ENCODE results near the gene TEX19.

DNA sequence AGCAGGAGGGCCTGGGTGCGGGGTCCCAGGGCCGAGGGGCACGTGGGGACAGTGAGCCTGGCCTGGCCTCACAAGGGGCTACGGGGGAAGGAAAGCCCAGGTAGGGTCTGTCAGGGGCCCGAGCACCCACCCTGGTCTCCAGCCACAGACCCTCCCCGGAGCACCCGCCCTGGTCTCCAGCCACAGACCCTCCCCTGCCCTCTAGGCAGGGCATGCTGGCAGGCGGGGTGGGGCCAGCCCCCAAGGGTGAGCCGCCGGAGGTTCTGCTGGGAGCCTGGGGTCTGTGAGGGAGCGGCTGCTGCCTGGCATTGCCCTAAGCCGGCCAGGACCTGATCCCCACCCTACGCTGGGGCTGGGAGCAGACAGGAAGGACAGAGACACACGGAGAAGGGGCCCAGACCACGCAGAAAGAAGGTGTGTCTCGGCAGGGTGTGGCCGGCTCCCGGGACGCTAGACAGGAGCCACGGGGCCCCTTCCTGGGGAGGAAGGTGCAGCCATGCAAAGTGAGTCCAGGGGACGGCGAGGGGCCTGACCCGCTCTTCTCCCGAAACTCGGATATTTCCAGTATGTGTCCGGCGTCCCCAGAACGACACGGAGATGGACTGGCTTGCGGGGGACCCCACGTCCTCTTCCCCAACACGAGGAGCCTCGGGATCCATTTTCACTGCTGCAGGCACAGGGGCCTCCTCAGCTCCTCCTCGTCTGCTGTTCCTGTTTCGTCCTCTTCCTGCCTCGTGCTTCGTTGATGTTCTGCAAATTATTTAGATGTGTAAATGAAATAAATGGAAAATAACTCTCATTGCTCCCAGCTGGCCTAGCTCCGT is 28.0 kb downstream of the TEX19 start:
- TF ChIP-seq CTCF (conservative IDR thresholded peaks at IDR 0.05; ENCODE audit: low read depth in 2 of 2): no peak
- TF ChIP-seq JUNB (IDR thresholded peaks at IDR 0.05; ENCODE audit: unreplicated experiment): no peak
- TF ChIP-seq POLR2AphosphoS5 (IDR thresholded peaks at IDR 0.05; ENCODE audit: low read depth): no peak
- no peak for TF ChIP-seq EZH2 (IDR thresholded peaks at IDR 0.05; ENCODE audit: low read depth, unreplicated experiment)
- no peak for TF ChIP-seq CREB1 (CRISPR knock-in tag; IDR thresholded peaks at IDR 0.05; ENCODE audit: low read depth)
- no peak for TF ChIP-seq EZH2phosphoT487 (IDR thresholded peaks at IDR 0.05; ENCODE audit: unreplicated experiment)
- TF ChIP-seq REST (IDR thresholded peaks at IDR 0.05; ENCODE audit: unreplicated experiment): no peak
- TF ChIP-seq, protein P1, sequence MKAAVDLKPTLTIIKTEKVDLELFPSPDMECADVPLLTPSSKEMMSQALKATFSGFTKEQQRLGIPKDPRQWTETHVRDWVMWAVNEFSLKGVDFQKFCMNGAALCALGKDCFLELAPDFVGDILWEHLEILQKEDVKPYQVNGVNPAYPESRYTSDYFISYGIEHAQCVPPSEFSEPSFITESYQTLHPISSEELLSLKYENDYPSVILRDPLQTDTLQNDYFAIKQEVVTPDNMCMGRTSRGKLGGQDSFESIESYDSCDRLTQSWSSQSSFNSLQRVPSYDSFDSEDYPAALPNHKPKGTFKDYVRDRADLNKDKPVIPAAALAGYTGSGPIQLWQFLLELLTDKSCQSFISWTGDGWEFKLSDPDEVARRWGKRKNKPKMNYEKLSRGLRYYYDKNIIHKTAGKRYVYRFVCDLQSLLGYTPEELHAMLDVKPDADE (IDR thresholded peaks at IDR 0.05): no peak
- no peak for TF ChIP-seq NANOG (IDR thresholded peaks at IDR 0.05; ENCODE audit: borderline replicate concordance)
- TF ChIP-seq ZNF331 (CRISPR knock-in tag; IDR thresholded peaks at IDR 0.05; ENCODE audit: low read depth): no peak
- no peak for TF ChIP-seq ZNF114 (CRISPR knock-in tag; IDR thresholded peaks at IDR 0.05)
- no peak for TF ChIP-seq STAT1 (IDR thresholded peaks at IDR 0.05; ENCODE audit: unreplicated experiment)

All from GM23338 (cell line).